Omental fat pad (tissue), 4 donors: ENCODE data around the gene AP2A2. TPM values are rescaled to one million over a fixed set of nuclear protein-coding genes. Genes with fewer than 3 reads are reported as not detected.

Experiments
- ATAC-seq: fragments of 150-250 bp; one replicate; pipeline ENCODE4 v1.9.1; 2016; ENCODE audit warnings: mild to moderate bottlenecking, moderate library complexity; ENCODE audit not compliant: low FRiP score
- DNase-seq: peaks from one replicate; pipeline ENCODE4 v3.0.0-alpha.2; 2019; ENCODE audit warnings: low spot score
- CTCF ChIP-seq, 3 donors: fragments of 450-650 bp; IDR thresholded peaks; one replicate each; pipeline ENCODE4 v1.5.1; 2016 to 2017; ENCODE audit warnings: antibody characterized with exemption in 3 of 3, mild to moderate bottlenecking in 3 of 3, moderate library complexity in 2 of 3
- total RNA-seq, 4 donors: library from RNA; depleted of rRNA; stranded (reverse); fragments of >200 nt; gene quantifications; one replicate each; pipeline ENCODE4 v1.1.0, GENCODE V29; 2016

Gene AP2A2
- total RNA-seq, 4 donors from 2014 or later: 68.4 to 126 (median 99.2) TPM

- DNase-seq (no peak), ATAC-seq (no peak)
- no peak for TF ChIP-seq CTCF (IDR thresholded peaks at IDR 0.05)
These were observed 59.7 kb downstream of the AP2A2 start for GRCh38 chr11:985406-985805.

GRCh38 chr11:985848-986247 is 60.2 kb downstream of the AP2A2 start:
- DNase-seq: no peak
- ATAC-seq: no peak
- no peak for TF ChIP-seq CTCF (IDR thresholded peaks at IDR 0.05)

- no peak for TF ChIP-seq CTCF (IDR thresholded peaks at IDR 0.05)
- ATAC-seq (no peak), DNase-seq (no peak)
These were observed 60.7 kb downstream of the AP2A2 start for GRCh38 chr11:986270-986951.

- DNase-seq: no peak
- TF ChIP-seq CTCF (IDR thresholded peaks at IDR 0.05): no peak
- no peak for ATAC-seq
These were observed 61.3 kb downstream of the AP2A2 start for GRCh38 chr11:986952-987305.

- DNase-seq: no peak
- ATAC-seq: no peak
- TF ChIP-seq CTCF (IDR thresholded peaks at IDR 0.05): no peak
These were observed 62.0 kb downstream of the AP2A2 start for GRCh38 chr11:987671-988070.

- no peak for TF ChIP-seq CTCF (IDR thresholded peaks at IDR 0.05)
- DNase-seq (no peak), ATAC-seq (no peak)
These were observed 64.4 kb downstream of the AP2A2 start for GRCh38 chr11:990101-990500.

- TF ChIP-seq CTCF (IDR thresholded peaks at IDR 0.05): no peak
- DNase-seq (no peak), ATAC-seq (no peak)
These were observed 65.4 kb downstream of the AP2A2 start for GRCh38 chr11:991034-991433.
